ENCODE results near the gene PRKCE. TPM values are rescaled to one million over a fixed set of nuclear protein-coding genes. Genes with fewer than 3 reads are reported as not detected.

Gene PRKCE
- total RNA-seq, 2 experiments from 2014 or later: 13.1 to 15.4 TPM

GRCh38 chr2:46001741-46002506 is 350.4 kb downstream of the PRKCE start:
- POLR2A ChIA-PET: interaction anchor here (0.6 kb wide), 1 partner anchor 429 kb away, joined by 6 read pairs; no protein-coding TSS in a partner anchor
- Mint-ChIP-seq H3K36me3 (ENCODE audit: low read depth) (no peaks in the 10 kb centered on the region), H3K9me3 (no peaks in the 10 kb centered on the region), H3K27ac (no peak overlapping the region), H3K27me3 (no peaks in the 10 kb centered on the region), H3K4me1 (no peaks in the 10 kb centered on the region), H3K4me3 (no peak overlapping the region)
- no peak for DNase-seq
- CTCF ChIA-PET: interaction anchor here (0.8 kb wide), 2 partner anchors 8 to 10 kb away, joined by 3 read pairs; no protein-coding TSS in a partner anchor

- Mint-ChIP-seq H3K4me3 (no peak overlapping the region), H3K9me3 (no peaks in the 10 kb centered on the region), H3K27me3 (no peaks in the 10 kb centered on the region), H3K27ac (no peak overlapping the region), H3K4me1 (no peaks in the 10 kb centered on the region), H3K36me3 (ENCODE audit: low read depth) (no peaks in the 10 kb centered on the region)
- DNase-seq: no peak
- ChIA-PET POLR2A (interaction anchor here (0.6 kb wide), 1 partner anchor 428 kb away, joined by 6 read pairs; no protein-coding TSS in a partner anchor), CTCF (interaction anchor here (0.8 kb wide), 1 partner anchor 11 kb away, joined by 3 read pairs; no protein-coding TSS in a partner anchor)
These were observed 351.0 kb downstream of the PRKCE start for GRCh38 chr2:46002507-46002883.

DNA sequence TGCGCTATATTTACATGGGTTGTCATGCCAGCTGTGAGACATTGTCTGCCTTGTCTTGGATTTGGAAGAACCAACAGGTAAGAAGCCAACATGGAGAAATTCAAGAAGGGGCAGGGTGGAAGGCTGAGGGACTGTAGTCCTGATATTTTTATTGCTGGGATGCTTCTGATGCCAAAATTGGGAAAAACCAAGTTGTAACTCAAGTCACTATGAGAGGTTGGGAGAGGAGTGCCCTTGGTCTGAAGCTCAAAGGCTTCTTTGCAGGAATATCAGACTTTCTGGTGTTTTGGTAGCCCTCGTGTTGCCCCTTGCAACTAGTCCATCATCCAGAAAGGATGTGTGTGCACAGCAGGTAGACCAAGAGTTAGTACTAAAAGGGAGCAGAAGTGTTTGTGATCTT is 351.5 kb downstream of the PRKCE start:
- no peaks in the 10 kb centered on the region for H3K4me1 Mint-ChIP-seq
- POLR2A ChIA-PET: no interaction called here
- no peak for DNase-seq
- CTCF ChIA-PET: interaction anchor here (0.8 kb wide), 1 partner anchor 11 kb away, joined by 3 read pairs; no protein-coding TSS in a partner anchor
- H3K36me3 Mint-ChIP-seq (ENCODE audit: low read depth): no peaks in the 10 kb centered on the region
- H3K27me3 Mint-ChIP-seq: no peaks in the 10 kb centered on the region
- H3K27ac Mint-ChIP-seq: no peak overlapping the region
- no peak overlapping the region for H3K4me3 Mint-ChIP-seq
- no peaks in the 10 kb centered on the region for H3K9me3 Mint-ChIP-seq

GRCh38 chr2:46003903-46004473 is 352.5 kb downstream of the PRKCE start:
- Mint-ChIP-seq H3K4me3 (no peak overlapping the region), H3K9me3 (no peaks in the 10 kb centered on the region), H3K27ac (no peak overlapping the region), H3K36me3 (ENCODE audit: low read depth) (no peaks in the 10 kb centered on the region), H3K4me1 (peaks cover 4% of the 10 kb centered on the region), H3K27me3 (no peaks in the 10 kb centered on the region)
- CTCF ChIA-PET: interaction anchor here (2.9 kb wide), 1 partner anchor 11 kb away, joined by 11 read pairs; no protein-coding TSS in a partner anchor
- POLR2A ChIA-PET: no interaction called here
- no peak for DNase-seq

- DNase-seq: no peak
- no peak overlapping the region for H3K4me3 Mint-ChIP-seq
- ChIA-PET CTCF (interaction anchor here (1.0 to 2.9 kb wide), 4 partner anchors 13 to 643 kb away, joined by 3 to 11 read pairs (median 4); no protein-coding TSS in a partner anchor), POLR2A (no interaction called here)
- no peaks in the 10 kb centered on the region for H3K27me3 Mint-ChIP-seq
- H3K4me1 Mint-ChIP-seq: peaks cover 10% of the 10 kb centered on the region
- no peak overlapping the region for H3K27ac Mint-ChIP-seq
- H3K9me3 Mint-ChIP-seq: no peaks in the 10 kb centered on the region
- H3K36me3 Mint-ChIP-seq (ENCODE audit: low read depth): peaks cover 2% of the 10 kb centered on the region
These were observed 355.1 kb downstream of the PRKCE start for GRCh38 chr2:46006473-46007025.

DNA sequence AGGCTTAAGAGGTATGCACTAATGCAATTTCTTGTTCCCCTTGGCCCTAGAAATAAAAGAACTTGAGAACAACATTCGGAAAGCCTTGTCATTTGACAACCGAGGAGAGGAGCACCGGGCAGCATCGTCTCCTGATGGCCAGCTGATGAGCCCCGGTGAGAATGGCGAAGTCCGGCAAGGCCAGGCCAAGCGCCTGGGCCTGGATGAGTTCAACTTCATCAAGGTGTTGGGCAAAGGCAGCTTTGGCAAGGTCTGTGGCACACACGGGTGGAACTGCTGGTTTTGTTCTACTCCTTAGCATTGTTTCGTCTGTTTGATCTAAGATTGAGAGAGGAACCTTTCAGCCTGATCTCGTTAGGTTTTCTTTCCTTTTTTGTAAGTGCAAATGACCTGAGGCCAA is 355.9 kb downstream of the PRKCE start:
- no peak overlapping the region for H3K4me3 Mint-ChIP-seq
- POLR2A ChIA-PET: no interaction called here
- peaks cover 12% of the 10 kb centered on the region for H3K4me1 Mint-ChIP-seq
- DNase-seq: no peak
- H3K36me3 Mint-ChIP-seq (ENCODE audit: low read depth): peaks cover 8% of the 10 kb centered on the region
- no peaks in the 10 kb centered on the region for H3K9me3 Mint-ChIP-seq
- no peaks in the 10 kb centered on the region for H3K27me3 Mint-ChIP-seq
- H3K27ac Mint-ChIP-seq: no peak overlapping the region
- CTCF ChIA-PET: interaction anchor here (1.0 kb wide), 1 partner anchor 386 kb away, joined by 3 read pairs; no protein-coding TSS in a partner anchor

DNA sequence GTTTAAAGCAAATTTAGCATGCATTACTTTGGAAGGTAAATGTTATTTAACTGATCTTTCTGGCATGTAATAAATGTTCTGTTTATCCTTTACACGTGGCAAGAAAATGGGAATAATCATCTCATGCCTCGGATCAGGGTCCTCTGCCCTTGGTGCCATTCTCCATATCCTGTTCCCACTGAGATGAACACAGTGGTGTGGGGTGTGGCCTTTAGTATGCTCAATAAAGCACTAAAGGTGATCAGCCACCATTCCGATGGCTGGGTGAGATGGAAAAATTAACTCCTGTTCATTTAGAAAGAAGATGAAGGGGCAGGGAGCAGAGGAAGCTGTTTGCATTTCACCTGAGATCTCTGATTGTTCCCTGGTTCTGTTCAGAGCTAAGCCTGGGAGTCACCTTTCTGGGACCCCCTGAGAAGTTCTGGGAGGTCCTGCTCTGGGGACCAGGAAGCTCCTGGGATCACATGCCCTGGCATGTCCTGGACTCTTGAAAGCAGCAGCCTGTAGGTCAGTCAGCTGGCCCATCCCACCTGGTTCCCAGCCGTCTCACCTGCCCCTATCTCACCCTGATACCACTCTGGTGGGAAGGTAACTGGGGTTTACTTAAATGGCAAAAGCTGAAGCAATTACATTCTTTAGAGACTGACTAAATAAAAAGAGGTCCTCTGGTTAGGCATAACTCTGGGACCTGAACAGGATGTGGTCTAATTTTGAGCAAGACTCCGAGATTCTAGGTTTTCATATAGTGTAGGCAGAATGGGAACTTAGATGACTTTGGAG is 356.8 kb downstream of the PRKCE start:
- Mint-ChIP-seq H3K27ac (no peak overlapping the region), H3K36me3 (ENCODE audit: low read depth) (peaks cover 8% of the 10 kb centered on the region), H3K9me3 (no peaks in the 10 kb centered on the region), H3K4me3 (no peak overlapping the region), H3K4me1 (peaks cover 12% of the 10 kb centered on the region), H3K27me3 (no peaks in the 10 kb centered on the region)
- DNase-seq: no peak
- POLR2A ChIA-PET: no interaction called here
- CTCF ChIA-PET: interaction anchor here (1.1 kb wide), 1 partner anchor 15 kb away, joined by 4 read pairs; no protein-coding TSS in a partner anchor

DNA sequence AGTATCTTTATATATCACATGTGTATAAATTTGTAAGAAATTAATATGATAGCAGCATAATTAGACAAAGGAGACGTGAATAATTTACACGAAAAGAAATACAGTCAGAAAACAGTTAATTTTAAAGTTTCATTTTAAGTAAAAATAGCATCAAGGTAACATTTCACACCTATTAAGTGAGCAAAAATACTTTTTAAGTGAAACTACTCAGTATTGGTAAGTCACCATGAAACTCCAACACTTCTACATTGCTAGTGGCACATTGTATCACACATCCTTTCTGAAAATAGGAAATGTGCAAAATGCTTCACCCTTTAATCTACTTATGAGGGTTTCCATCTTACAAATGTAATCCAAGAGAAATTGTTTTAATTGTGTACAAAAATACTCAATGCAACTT is 357.8 kb downstream of the PRKCE start:
- Mint-ChIP-seq H3K9me3 (no peaks in the 10 kb centered on the region), H3K36me3 (ENCODE audit: low read depth) (peaks cover 8% of the 10 kb centered on the region), H3K27me3 (no peaks in the 10 kb centered on the region), H3K27ac (no peak overlapping the region), H3K4me3 (no peak overlapping the region), H3K4me1 (peaks cover 12% of the 10 kb centered on the region)
- CTCF ChIA-PET: no interaction called here
- POLR2A ChIA-PET: no interaction called here
- no peak for DNase-seq

- H3K4me1 Mint-ChIP-seq: peaks cover 12% of the 10 kb centered on the region
- no peak overlapping the region for H3K27ac Mint-ChIP-seq
- no peaks in the 10 kb centered on the region for H3K9me3 Mint-ChIP-seq
- ChIA-PET POLR2A (no interaction called here), CTCF (interaction anchor here (1.5 to 1.6 kb wide), 2 partner anchors 16 to 39 kb away, joined by 4 read pairs; no protein-coding TSS in a partner anchor)
- no peaks in the 10 kb centered on the region for H3K27me3 Mint-ChIP-seq
- no peak overlapping the region for H3K4me3 Mint-ChIP-seq
- DNase-seq: no peak
- H3K36me3 Mint-ChIP-seq (ENCODE audit: low read depth): peaks cover 8% of the 10 kb centered on the region
These were observed 358.3 kb downstream of the PRKCE start for GRCh38 chr2:46009772-46010171.

DNA sequence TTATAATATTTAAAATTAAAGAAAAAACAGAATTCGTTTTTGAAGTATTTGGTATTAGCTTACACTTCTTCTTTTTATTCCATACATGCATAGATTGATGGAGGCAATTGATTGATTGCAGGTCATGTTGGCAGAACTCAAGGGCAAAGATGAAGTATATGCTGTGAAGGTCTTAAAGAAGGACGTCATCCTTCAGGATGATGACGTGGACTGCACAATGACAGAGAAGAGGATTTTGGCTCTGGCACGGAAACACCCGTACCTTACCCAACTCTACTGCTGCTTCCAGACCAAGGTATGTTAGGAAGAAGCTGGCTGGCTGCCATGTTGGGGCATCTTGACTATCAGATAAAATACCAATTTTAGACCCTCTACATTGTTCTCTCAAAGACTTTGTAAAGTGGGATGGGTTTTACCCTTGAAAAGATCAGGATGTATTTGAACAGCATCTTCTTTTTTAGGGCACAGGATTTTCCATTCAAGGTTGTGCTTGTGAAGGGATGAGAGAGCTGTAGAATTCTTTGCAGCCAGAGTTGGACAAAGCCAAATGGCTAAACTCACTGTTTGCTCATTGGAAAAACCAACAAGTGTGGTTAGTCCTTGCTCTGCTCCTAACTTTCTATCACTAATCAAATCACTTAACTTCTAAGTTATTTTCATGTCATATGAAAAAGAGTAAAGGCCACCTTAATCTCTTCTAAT is 358.9 kb downstream of the PRKCE start:
- no peaks in the 10 kb centered on the region for H3K27me3 Mint-ChIP-seq
- ChIA-PET CTCF (interaction anchor here (1.0 to 1.6 kb wide), 5 partner anchors 9 to 70 kb away, joined by 3 to 5 read pairs (median 4); no protein-coding TSS in a partner anchor), POLR2A (no interaction called here)
- no peak overlapping the region for H3K4me3 Mint-ChIP-seq
- H3K36me3 Mint-ChIP-seq (ENCODE audit: low read depth): peaks cover 8% of the 10 kb centered on the region
- DNase-seq: no peak
- H3K27ac Mint-ChIP-seq: no peak overlapping the region
- H3K9me3 Mint-ChIP-seq: no peaks in the 10 kb centered on the region
- H3K4me1 Mint-ChIP-seq: peaks cover 12% of the 10 kb centered on the region

DNA sequence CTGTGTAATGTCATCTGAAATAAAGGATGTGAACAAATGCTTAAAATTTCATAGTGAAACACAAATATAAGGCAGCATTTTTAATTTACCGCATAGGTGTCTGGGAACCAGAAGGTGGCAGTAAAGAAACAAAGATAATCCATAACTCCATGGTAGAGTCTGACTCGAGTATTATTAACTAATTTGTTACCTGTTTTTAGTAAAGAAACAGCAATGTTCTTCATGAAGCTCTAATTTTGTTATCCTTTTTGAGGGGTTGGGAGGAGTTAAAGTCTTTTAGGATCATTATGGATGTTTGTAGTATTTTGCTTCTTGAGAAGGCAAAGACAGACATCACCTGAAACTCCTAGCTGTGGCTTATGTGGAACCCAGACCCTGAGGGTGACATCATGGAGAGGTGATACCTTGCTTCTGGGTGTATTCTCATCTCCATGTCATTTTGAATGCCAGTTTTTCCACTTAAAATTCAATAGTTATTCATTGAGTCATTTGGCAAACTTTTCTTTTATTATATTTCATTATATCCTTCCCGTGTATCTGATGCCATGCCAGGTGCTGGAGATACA is 359.5 kb downstream of the PRKCE start:
- CTCF ChIA-PET: interaction anchor here (0.6 to 1.6 kb wide), 6 partner anchors 8 to 70 kb away, joined by 3 to 5 read pairs (median 4); no protein-coding TSS in a partner anchor
- Mint-ChIP-seq H3K4me3 (no peak overlapping the region), H3K36me3 (ENCODE audit: low read depth) (peaks cover 8% of the 10 kb centered on the region), H3K27ac (no peak overlapping the region), H3K9me3 (no peaks in the 10 kb centered on the region), H3K27me3 (no peaks in the 10 kb centered on the region), H3K4me1 (peaks cover 12% of the 10 kb centered on the region)
- DNase-seq: no peak
- POLR2A ChIA-PET: no interaction called here

Measured in activated CD4-positive, alpha-beta T cell treated with anti-CD3 and anti-CD28 coated beads, Interleukin-2, amount 10 ng/mL, durations not matched to agents 7 days and 5 days (primary cell).